GM12872 (cell line): ENCODE measurements around the gene JPH4.

Experiments
- TF ChIP-seq, protein P1 (sequence below): IDR thresholded peaks from 3 replicates; pipeline ENCODE4 v1.5.1; 2011; ENCODE audit warnings: low read depth, mild to moderate bottlenecking, low read length, moderate library complexity; ENCODE audit not compliant: insufficient read depth

Gene JPH4

DNA sequence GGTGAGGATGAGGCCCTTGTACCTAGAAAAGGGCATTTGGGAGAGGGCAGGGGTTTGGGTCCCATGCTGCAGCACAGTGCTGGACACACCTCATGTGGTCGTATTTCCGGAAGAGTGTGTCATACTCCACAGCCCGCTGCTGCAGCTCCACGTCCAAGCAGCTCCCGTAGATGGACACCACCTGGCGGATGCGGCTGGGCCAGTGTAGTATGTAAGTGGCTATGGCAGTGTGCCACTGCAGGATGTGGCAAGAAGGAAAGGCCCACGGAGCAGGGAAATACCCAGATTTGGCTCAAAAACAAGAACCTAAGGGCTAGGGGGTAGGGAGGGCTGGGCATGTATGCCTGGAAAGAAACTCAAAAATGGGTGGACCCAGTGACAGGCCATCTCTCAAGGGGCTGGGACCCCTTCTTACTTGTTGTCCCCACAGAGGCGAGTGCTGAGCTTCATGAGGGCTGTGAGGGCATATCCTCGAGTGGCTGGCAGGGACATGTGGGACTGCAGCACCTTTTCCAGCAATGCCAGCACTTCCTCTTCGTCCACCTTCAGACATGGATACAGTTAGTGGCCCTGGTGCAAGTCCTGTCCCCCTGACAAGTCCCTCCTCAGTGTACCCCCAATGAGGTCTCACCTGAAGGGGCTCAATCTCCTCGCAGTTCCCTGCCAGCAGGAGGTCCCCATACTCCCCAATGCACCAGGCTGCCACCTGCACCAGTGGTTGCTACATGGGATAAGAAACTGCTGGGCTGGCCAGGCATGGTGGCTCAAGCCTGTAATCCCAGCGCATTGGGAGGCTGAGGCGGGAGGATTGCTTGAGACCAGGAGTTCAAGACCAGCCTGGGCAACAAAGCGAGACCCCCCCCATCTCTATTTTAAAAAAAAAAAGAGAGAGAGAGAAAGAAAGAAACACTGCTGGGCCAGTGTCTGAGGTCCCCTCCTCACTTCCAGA, 16.4 kb downstream of the JPH4 start:
- TF ChIP-seq, protein P1, sequence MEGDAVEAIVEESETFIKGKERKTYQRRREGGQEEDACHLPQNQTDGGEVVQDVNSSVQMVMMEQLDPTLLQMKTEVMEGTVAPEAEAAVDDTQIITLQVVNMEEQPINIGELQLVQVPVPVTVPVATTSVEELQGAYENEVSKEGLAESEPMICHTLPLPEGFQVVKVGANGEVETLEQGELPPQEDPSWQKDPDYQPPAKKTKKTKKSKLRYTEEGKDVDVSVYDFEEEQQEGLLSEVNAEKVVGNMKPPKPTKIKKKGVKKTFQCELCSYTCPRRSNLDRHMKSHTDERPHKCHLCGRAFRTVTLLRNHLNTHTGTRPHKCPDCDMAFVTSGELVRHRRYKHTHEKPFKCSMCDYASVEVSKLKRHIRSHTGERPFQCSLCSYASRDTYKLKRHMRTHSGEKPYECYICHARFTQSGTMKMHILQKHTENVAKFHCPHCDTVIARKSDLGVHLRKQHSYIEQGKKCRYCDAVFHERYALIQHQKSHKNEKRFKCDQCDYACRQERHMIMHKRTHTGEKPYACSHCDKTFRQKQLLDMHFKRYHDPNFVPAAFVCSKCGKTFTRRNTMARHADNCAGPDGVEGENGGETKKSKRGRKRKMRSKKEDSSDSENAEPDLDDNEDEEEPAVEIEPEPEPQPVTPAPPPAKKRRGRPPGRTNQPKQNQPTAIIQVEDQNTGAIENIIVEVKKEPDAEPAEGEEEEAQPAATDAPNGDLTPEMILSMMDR: no peak

DNA sequence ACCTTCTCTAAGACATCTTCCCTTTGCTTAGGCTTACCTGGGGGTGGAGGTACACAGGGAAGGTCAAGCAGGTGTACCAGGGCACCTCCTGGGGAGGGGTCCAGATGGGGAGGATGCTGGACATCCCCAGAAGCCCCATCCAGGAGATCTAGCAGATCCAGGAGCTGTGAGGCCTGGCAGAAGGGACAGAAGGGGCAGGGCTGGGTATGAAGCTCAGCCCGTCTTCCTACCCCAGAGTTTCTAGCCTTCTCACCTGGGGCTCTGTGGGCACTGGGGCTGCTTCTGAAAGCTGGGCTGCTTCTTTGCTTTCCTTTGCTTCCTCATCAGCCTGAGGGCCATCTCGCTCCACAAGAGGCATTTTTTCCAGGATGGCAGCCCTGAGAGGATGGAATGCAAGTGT, 17.3 kb downstream of the JPH4 start:
- TF ChIP-seq, protein P1: no peak

DNA sequence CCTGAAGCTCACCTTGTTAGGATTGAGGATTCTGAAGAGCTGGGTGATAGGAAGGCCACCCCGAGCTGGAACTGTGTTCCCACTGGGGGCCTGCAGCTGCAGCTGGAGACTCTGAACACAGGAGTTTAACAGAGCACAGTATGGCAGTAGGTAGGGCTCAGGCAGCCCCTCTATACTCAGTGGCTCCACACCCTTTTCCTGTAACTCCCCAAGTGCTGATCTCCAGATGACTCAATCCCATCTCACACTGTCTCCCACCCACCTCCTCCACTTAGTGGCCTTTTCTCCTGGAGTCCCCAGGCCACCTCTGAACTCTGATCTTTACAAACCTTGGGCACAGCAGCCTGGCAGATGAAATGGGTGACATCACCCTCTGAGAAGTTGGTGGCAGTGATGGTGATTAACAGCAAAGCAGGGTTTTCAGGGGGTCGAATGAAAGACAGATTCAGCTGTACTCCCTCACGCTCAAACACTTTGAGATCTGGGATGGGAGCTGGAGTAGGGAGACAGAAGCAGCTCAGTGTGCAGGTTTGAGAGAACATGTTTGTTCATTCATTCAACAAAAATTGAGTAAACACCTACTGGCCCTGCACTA, 18.6 kb downstream of the JPH4 start:
- TF ChIP-seq, protein P1: no peak

DNA sequence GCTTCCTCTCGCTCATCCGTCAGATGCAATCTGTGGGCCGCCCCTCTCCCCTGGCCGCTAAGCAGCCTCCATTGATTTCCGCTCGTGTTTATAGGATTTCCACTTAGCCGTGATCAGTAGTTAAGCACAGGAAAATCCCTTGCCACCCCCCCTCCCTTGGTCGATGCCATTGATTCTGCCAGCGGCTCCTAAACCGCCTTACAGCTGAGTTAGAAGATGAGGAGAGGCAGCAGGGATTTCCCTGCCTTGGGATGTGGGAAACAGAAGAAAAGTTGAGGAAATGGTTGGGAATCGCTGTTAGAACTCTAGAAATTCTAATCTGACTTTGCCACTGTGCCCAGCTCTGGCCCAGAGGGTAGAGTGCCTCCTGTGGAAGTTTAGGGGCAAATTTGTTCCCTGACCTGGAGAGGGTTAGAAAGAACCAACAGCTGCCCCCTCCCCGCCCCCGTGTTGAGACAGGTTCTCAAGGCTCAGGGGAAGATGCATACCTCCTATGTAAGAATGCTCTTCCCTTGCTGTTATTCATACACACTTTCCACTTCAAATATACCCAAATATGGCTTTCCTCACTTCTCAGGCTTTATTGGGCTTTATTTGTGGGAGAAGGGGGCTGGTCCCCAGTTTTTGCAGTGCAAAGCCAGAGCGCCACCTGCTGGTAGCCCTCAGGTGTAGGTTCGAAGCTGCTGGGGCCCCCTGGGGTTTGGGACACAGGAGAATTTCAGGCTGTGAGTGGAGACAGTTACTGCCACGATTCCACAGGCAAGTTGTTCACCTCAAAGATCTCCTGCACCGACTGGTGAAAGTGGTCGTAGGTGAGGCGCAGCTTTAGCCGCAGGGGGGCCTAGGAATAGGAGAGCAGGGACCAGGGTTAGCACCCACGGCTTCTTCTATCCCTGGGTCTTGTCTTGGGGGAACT, 19.3 kb downstream of the JPH4 start:
- TF ChIP-seq, protein P1: peak; percentile 94

DNA sequence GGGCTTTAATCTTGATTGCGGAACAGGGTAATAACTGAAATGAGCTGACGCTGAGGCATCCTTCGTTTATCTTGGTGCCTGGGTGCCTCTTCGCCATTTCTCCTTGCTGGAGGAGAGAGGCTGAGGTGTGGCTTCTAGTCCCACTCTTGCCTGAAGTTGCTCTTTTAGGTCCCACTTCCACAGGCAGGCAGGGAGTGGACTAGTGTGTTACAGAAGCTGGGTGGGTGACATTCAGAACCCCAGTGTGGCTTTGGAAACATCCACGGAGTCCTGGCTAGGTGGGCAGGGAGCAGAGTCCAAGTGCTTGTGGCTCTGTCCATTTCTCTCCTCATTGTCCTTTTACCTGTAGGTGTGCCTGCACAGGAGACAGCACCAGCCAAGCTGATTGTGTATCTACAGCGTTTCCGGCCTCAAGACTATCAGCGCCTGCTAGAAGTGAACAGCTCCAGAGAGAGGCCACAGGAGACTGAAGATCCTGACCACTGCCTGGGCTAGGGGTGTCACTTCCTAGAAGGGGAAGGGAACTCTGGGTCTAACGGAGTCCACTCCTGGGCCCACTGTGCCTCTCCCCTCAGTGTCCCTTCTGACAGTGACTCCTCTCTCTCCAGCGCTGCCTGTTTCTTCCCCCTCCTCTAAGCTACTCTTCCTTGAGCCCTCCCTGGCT, 20.1 kb downstream of the JPH4 start:
- TF ChIP-seq, protein P1: no peak

DNA sequence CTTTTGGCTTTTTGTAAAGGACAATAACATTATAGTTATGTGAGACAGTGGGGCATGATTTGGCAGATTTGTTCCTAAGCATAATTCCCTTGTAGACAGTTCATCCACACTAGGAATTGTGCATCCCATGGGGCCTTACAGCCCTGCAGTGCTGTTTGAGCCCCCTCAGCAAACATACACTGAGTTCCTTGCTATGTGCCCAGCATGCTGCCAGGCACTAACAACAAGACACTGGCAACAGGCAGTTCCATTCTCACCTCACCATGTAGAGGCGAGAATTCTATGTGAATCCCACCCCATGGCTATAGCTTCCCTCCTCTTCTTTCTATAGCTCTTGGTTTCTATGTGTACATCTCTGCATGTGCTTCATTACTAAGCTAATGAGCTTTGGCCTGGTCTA, 20.6 kb downstream of the JPH4 start:
- TF ChIP-seq, protein P1: no peak
